H1 (cell line): ENCODE data around the gene F8. TPM values are rescaled to one million over a fixed set of nuclear protein-coding genes. Genes with fewer than 3 reads are reported as not detected.

ENCODE experiments used
- EP300 ChIP-seq, 2 experiments: IDR thresholded peaks; 1 replicate in 1 of 2; 2 replicates in 1 of 2; pipeline ENCODE4 v1.6.1; 2011 to 2012; ENCODE audit warnings: low read depth in 2 of 2, low read length in 2 of 2, mild to moderate bottlenecking in 2 of 2, borderline replicate concordance in 1 of 2, inconsistent platforms in 1 of 2, moderate library complexity in 1 of 2
- MAFK ChIP-seq: IDR thresholded peaks from 2 replicates; pipeline ENCODE4 v1.6.1; 2012; ENCODE audit warnings: low read depth, mild to moderate bottlenecking, improper control_type of control experiment, low read length
- PHF8 ChIP-seq: fragments of 200-600 bp; sonication (generic); conservative IDR thresholded peaks from 2 replicates; pipeline ENCODE4 v1.7.1; 2012; ENCODE audit warnings: low read depth, mild to moderate bottlenecking, inconsistent platforms, low read length, moderate library complexity
- RBBP5 ChIP-seq: IDR thresholded peaks from 2 replicates; pipeline ENCODE4 v1.7.1; 2012; ENCODE audit warnings: low read depth, mild to moderate bottlenecking, inconsistent platforms, low read length, moderate library complexity, borderline replicate concordance
- SAP30 ChIP-seq: fragments of 300-600 bp; sonication (generic); IDR thresholded peaks from 2 replicates; pipeline ENCODE4 v1.7.1; 2012; ENCODE audit warnings: low read length, moderate library complexity, mild to moderate bottlenecking, inconsistent platforms; ENCODE audit not compliant: insufficient read depth, insufficient replicate concordance
- TAF7 ChIP-seq: optimal IDR thresholded peaks from 2 replicates; pipeline ENCODE3; 2011; ENCODE audit warnings: low read depth, mild to moderate bottlenecking, inconsistent platforms, low read length, moderate library complexity, borderline replicate concordance
- polyA plus RNA-seq, 7 experiments: library from polyadenylated mRNA; depleted of rRNA in 3 of 7; stranded (reverse) in 5 of 7; unstranded in 2 of 7; fragments of >200 nt in 5 of 7; fragments of 200-250 nt in 2 of 7; gene quantifications; 1 replicate in 5 of 7; 2 replicates in 1 of 7; 4 replicates in 1 of 7; pipeline versions ENCODE4 v1.2.1 to v1.2.3, GENCODE V29; 2011 to 2013; ENCODE audit warnings: missing spikeins in 2 of 7, mixed read lengths in 2 of 7
- total RNA-seq: library from RNA; stranded (reverse); fragmentation: NEBNext Ultra II Directional; extraction: Animal tissue kit (Norgen Biotek cat#: 25700); gene quantifications from 2 replicates; pipeline ENCODE4 v1.2.1, GENCODE V29; 2021
- TF ChIP-seq, protein P1 (sequence below): fragments of 300-600 bp; sonication (generic); IDR thresholded peaks from 2 replicates; pipeline ENCODE4 v1.7.1; 2012; ENCODE audit warnings: low read length, moderate library complexity, mild to moderate bottlenecking, inconsistent platforms; ENCODE audit not compliant: insufficient replicate concordance
- TF ChIP-seq, protein P2 (sequence below): IDR thresholded peaks from 2 replicates; pipeline ENCODE4 v1.6.1; 2012; ENCODE audit warnings: low read length, inconsistent platforms
- TF ChIP-seq, protein P3 (sequence below): IDR thresholded peaks from 2 replicates; pipeline ENCODE4 v1.6.1; 2012; ENCODE audit warnings: inconsistent platforms

F8 gene
- total and polyA plus RNA-seq, 2 of the 8 experiments (the other 6 are each of a cell fraction or from before 2014, with no cell fraction given) = 1.1 to 2.6 TPM

DNA sequence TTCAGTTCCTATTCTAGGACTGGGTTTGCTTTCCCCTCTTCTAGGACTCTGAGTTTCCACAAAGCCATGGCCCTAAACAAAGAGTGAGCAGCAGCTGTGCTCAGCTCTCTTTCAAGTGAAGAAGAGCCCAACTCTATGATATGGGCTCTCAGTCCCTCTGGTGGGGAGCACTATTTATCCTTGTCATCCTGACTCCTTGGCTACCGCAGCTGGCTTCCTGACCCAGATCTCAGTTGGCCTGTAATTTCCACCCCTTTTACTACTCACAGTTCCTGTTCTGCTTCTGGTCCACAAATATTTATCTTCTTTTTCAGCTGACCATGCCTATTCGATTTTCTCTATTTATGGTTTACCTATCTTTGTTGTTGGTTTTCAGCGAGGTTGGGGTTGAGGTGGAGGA is 33.8 kb downstream of the F8 start (continued):
- TF ChIP-seq, protein P1, sequence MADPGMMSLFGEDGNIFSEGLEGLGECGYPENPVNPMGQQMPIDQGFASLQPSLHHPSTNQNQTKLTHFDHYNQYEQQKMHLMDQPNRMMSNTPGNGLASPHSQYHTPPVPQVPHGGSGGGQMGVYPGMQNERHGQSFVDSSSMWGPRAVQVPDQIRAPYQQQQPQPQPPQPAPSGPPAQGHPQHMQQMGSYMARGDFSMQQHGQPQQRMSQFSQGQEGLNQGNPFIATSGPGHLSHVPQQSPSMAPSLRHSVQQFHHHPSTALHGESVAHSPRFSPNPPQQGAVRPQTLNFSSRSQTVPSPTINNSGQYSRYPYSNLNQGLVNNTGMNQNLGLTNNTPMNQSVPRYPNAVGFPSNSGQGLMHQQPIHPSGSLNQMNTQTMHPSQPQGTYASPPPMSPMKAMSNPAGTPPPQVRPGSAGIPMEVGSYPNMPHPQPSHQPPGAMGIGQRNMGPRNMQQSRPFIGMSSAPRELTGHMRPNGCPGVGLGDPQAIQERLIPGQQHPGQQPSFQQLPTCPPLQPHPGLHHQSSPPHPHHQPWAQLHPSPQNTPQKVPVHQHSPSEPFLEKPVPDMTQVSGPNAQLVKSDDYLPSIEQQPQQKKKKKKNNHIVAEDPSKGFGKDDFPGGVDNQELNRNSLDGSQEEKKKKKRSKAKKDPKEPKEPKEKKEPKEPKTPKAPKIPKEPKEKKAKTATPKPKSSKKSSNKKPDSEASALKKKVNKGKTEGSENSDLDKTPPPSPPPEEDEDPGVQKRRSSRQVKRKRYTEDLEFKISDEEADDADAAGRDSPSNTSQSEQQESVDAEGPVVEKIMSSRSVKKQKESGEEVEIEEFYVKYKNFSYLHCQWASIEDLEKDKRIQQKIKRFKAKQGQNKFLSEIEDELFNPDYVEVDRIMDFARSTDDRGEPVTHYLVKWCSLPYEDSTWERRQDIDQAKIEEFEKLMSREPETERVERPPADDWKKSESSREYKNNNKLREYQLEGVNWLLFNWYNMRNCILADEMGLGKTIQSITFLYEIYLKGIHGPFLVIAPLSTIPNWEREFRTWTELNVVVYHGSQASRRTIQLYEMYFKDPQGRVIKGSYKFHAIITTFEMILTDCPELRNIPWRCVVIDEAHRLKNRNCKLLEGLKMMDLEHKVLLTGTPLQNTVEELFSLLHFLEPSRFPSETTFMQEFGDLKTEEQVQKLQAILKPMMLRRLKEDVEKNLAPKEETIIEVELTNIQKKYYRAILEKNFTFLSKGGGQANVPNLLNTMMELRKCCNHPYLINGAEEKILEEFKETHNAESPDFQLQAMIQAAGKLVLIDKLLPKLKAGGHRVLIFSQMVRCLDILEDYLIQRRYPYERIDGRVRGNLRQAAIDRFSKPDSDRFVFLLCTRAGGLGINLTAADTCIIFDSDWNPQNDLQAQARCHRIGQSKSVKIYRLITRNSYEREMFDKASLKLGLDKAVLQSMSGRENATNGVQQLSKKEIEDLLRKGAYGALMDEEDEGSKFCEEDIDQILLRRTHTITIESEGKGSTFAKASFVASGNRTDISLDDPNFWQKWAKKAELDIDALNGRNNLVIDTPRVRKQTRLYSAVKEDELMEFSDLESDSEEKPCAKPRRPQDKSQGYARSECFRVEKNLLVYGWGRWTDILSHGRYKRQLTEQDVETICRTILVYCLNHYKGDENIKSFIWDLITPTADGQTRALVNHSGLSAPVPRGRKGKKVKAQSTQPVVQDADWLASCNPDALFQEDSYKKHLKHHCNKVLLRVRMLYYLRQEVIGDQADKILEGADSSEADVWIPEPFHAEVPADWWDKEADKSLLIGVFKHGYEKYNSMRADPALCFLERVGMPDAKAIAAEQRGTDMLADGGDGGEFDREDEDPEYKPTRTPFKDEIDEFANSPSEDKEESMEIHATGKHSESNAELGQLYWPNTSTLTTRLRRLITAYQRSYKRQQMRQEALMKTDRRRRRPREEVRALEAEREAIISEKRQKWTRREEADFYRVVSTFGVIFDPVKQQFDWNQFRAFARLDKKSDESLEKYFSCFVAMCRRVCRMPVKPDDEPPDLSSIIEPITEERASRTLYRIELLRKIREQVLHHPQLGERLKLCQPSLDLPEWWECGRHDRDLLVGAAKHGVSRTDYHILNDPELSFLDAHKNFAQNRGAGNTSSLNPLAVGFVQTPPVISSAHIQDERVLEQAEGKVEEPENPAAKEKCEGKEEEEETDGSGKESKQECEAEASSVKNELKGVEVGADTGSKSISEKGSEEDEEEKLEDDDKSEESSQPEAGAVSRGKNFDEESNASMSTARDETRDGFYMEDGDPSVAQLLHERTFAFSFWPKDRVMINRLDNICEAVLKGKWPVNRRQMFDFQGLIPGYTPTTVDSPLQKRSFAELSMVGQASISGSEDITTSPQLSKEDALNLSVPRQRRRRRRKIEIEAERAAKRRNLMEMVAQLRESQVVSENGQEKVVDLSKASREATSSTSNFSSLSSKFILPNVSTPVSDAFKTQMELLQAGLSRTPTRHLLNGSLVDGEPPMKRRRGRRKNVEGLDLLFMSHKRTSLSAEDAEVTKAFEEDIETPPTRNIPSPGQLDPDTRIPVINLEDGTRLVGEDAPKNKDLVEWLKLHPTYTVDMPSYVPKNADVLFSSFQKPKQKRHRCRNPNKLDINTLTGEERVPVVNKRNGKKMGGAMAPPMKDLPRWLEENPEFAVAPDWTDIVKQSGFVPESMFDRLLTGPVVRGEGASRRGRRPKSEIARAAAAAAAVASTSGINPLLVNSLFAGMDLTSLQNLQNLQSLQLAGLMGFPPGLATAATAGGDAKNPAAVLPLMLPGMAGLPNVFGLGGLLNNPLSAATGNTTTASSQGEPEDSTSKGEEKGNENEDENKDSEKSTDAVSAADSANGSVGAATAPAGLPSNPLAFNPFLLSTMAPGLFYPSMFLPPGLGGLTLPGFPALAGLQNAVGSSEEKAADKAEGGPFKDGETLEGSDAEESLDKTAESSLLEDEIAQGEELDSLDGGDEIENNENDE = no peak
- TF ChIP-seq, protein P2, sequence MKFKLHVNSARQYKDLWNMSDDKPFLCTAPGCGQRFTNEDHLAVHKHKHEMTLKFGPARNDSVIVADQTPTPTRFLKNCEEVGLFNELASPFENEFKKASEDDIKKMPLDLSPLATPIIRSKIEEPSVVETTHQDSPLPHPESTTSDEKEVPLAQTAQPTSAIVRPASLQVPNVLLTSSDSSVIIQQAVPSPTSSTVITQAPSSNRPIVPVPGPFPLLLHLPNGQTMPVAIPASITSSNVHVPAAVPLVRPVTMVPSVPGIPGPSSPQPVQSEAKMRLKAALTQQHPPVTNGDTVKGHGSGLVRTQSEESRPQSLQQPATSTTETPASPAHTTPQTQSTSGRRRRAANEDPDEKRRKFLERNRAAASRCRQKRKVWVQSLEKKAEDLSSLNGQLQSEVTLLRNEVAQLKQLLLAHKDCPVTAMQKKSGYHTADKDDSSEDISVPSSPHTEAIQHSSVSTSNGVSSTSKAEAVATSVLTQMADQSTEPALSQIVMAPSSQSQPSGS = no peak
- TF ChIP-seq PHF8 (no peak), MAFK (no peak), SAP30 (no peak), EP300 (IDR thresholded peaks at IDR 0.05; ENCODE audit: borderline replicate concordance in 1 of 2, low read depth in 2 of 2, low read length in 2 of 2) (no peak), RBBP5 (no peak), TAF7 (no peak)
- TF ChIP-seq, protein P3, sequence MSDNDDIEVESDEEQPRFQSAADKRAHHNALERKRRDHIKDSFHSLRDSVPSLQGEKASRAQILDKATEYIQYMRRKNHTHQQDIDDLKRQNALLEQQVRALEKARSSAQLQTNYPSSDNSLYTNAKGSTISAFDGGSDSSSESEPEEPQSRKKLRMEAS = no peak
